HG03045 (cell line): ENCODE measurements around the gene ARTN.

ENCODE experiments used
- ATAC-seq: cut with Tn5 transposase; IDR thresholded peaks from one replicate; pipeline ENCODE4 v1.9.1; 2021; ENCODE audit warnings: mild to moderate bottlenecking, moderate library complexity; ENCODE audit not compliant: unreplicated experiment

ARTN gene

GRCh38 chr1:43921022-43921421 lies 12.6 kb upstream of the ARTN start:
- ATAC-seq, result no peak

- ATAC-seq, result no peak
Observed at GRCh38 chr1:43924516-43924915, 9.1 kb upstream of the ARTN start.

GRCh38 chr1:43925846-43926245 lies 7.8 kb upstream of the ARTN start:
- ATAC-seq, result no peak

GRCh38 chr1:43930168-43930948 lies 3.2 kb upstream of the ARTN start:
- ATAC-seq, result no peak

GRCh38 chr1:43930949-43931275 lies 2.7 kb upstream of the ARTN start:
- no peak for ATAC-seq

GRCh38 chr1:43931711-43932660 lies 1.6 kb upstream of the ARTN start:
- ATAC-seq, result no peak

GRCh38 chr1:43932786-43933385 lies 715 bp upstream of the ARTN start:
- ATAC-seq, result no peak

GRCh38 chr1:43934101-43934985 lies 742 bp downstream of the ARTN start:
- ATAC-seq, result no peak

GRCh38 chr1:43934986-43935324 lies 1.4 kb downstream of the ARTN start:
- no peak for ATAC-seq

GRCh38 chr1:43935711-43936427 lies 2.3 kb downstream of the ARTN start:
- no peak for ATAC-seq

GRCh38 chr1:43936431-43937151 lies 3.0 kb downstream of the ARTN start:
- ATAC-seq, result no peak

GRCh38 chr1:43937179-43937865 lies 3.7 kb downstream of the ARTN start:
- no peak for ATAC-seq

GRCh38 chr1:43938383-43938782 lies 4.8 kb downstream of the ARTN start:
- ATAC-seq, result no peak

GRCh38 chr1:43938892-43939587 lies 5.4 kb downstream of the ARTN start:
- ATAC-seq, result no peak

- no peak for ATAC-seq
Observed at GRCh38 chr1:43942411-43942810, 8.8 kb downstream of the ARTN start.

GRCh38 chr1:43944860-43945259 lies 11.3 kb downstream of the ARTN start:
- no peak for ATAC-seq

GRCh38 chr1:43945674-43946235 lies 12.2 kb downstream of the ARTN start:
- no peak for ATAC-seq
